AG04450 (cell line): ENCODE results near the gene RAB29. TPM values are rescaled to one million over a fixed set of nuclear protein-coding genes. Genes with fewer than 3 reads are reported as not detected.

Source experiments
- CTCF ChIA-PET: fragments of 300-600, 350-600 bp; formaldehyde crosslinking; extraction: SDS; loops from one replicate; lab custom pipeline; 2022; ENCODE audit warnings: antibody characterized with exemption, inconsistent platforms; lab: Charles Lee
- POLR2A ChIA-PET: fragments of 350-600 bp; formaldehyde crosslinking; extraction: SDS; loops from one replicate; lab custom pipeline; 2021; ENCODE audit warnings: antibody characterized with exemption, inconsistent platforms; lab: Yijun Ruan, JAX
- DNase-seq: peaks from one replicate; pipeline ENCODE4 v3.0.0-alpha.2; 2011; ENCODE audit warnings: low read depth, low spot score
- H3K27ac ChIP-seq: one replicate; pipeline ENCODE4 v1.5.1; 2012; ENCODE audit warnings: low read depth, low read length, control low read depth
- H3K27me3 ChIP-seq: one replicate; pipeline ENCODE4 v1.6.0; 2012; ENCODE audit warnings: low read length; ENCODE audit not compliant: control insufficient read depth, insufficient read depth
- H3K4me3 ChIP-seq: 2 replicates; pipeline ENCODE4 v1.5.1; 2011; ENCODE audit warnings: mild to moderate bottlenecking, low read depth, low read length, control low read depth
- H3K9me3 ChIP-seq: 2 replicates; pipeline ENCODE4 v1.5.1; 2012; ENCODE audit warnings: low read length; ENCODE audit not compliant: control insufficient read depth, insufficient read depth
- CTCF ChIP-seq: IDR thresholded peaks from 2 replicates; pipeline ENCODE4 v1.5.1; 2011; ENCODE audit warnings: low read depth, low read length, control low read depth, inconsistent platforms
- polyA plus RNA-seq: library from polyadenylated mRNA; depleted of rRNA; stranded (reverse); fragments of >200 nt; gene quantifications from 2 replicates; pipeline ENCODE4 v1.2.3, GENCODE V29; 2011; rRNA removed
- small RNA-seq: library from RNA; depleted of rRNA; stranded (forward); fragments of <200 nt; gene quantifications from one replicate; pipeline ENCODE3, GENCODE V24; 2012; ENCODE audit warnings: low read depth; ENCODE audit not compliant: insufficient read length

Gene RAB29
- polyA plus RNA-seq, 1 experiment, result 14.6 TPM

- ChIA-PET POLR2A (no interaction called here), CTCF (interaction anchor here (16.1 kb wide), 1 partner anchor 8 kb away, joined by 174 read pairs; no protein-coding TSS in a partner anchor)
- no peaks in the 10 kb centered on the region for H3K27me3 ChIP-seq
- H3K4me3 ChIP-seq, result no peak overlapping the region
- TF ChIP-seq CTCF, result no peak
- H3K9me3 ChIP-seq, result no peaks in the 10 kb centered on the region
- H3K27ac ChIP-seq, result no peak overlapping the region
- no peak for DNase-seq
Measured at GRCh38 chr1:205719762-205720161, 55.5 kb downstream of the RAB29 start.

- ChIA-PET CTCF (interaction anchor here (16.1 kb wide), 1 partner anchor 7 kb away, joined by 174 read pairs; no protein-coding TSS in a partner anchor), POLR2A (no interaction called here)
- Histone ChIP-seq H3K4me3 (no peak overlapping the region), H3K27ac (no peak overlapping the region), H3K27me3 (no peaks in the 10 kb centered on the region), H3K9me3 (no peaks in the 10 kb centered on the region)
- no peak for TF ChIP-seq CTCF
- DNase-seq, result no peak
Measured at GRCh38 chr1:205719015-205719414, 56.3 kb downstream of the RAB29 start.

Small RNAs within 50 kb of the gene (small RNA-seq; reads per million reads assigned to genes)
- not detected for gene RF00139

Other genes starting within 250 kb of the RAB29 start
- gene ELK4, start 143.5 kb downstream of the RAB29 start, polyA plus RNA-seq, result 8.3 and 8.6 TPM in 2 replicates
- gene SLC45A3, start 95.0 kb downstream of the RAB29 start, polyA plus RNA-seq, result 1.7 and 1.8 TPM in 2 replicates
- gene NUCKS1, start 25.3 kb downstream of the RAB29 start, polyA plus RNA-seq, result 80.5 and 105 TPM in 2 replicates
- gene SLC41A1, start 37.7 kb upstream of the RAB29 start, polyA plus RNA-seq, result 23.9 and 29.0 TPM in 2 replicates
- 0.09 TPM in 1 of 2 replicates, not detected in the other for gene PM20D1, start 74.7 kb upstream of the RAB29 start, polyA plus RNA-seq
- gene SLC26A9, start 168.0 kb upstream of the RAB29 start, polyA plus RNA-seq, result not detected in 2 replicates
- gene RAB7B, start 227.9 kb upstream of the RAB29 start, polyA plus RNA-seq, result 16.5 and 17.5 TPM in 2 replicates
- not detected in 2 replicates for gene CTSE, start 248.4 kb upstream of the RAB29 start, polyA plus RNA-seq